SK-N-MC (cell line): ENCODE results near the gene JMJD1C.
"Not testable (repeated sequence)": the region's sequence is repeated elsewhere in the genome, so short reads cannot be mapped to it uniquely, and the experiment has no call there.

Experiments
- DNase-seq: peaks from one replicate; pipeline ENCODE4 v3.0.0-alpha.2; 2011; ENCODE audit warnings: low read depth, low spot score
- H3K27ac ChIP-seq: fragments of 200-600 bp; sonication (generic); 2 replicates; pipeline ENCODE4 v1.5.1; 2016; ENCODE audit warnings: mixed run types
- H3K36me3 ChIP-seq: fragments of 200-600 bp; sonication (generic); 2 replicates; pipeline ENCODE4 v1.6.1; 2017; ENCODE audit warnings: antibody characterized with exemption, low read length, mixed read lengths; ENCODE audit not compliant: insufficient read depth
- H3K4me3 ChIP-seq: fragments of 200-600 bp; sonication (generic); 2 replicates; pipeline ENCODE4 v1.5.1; 2016
- H3K9ac ChIP-seq: fragments of 200-600 bp; sonication (generic); 2 replicates; pipeline ENCODE4 v1.8.0; 2017; ENCODE audit warnings: mixed run types, mixed read lengths; ENCODE audit not compliant: insufficient read length
- H3K9me3 ChIP-seq: fragments of 200-600 bp; sonication (generic); 2 replicates; pipeline ENCODE4 v1.6.1; 2017; ENCODE audit warnings: low read depth, mild to moderate bottlenecking, antibody characterized with exemption, low read length, moderate library complexity, mixed read lengths
- EZH2 ChIP-seq: fragments of 200-600 bp; sonication (generic); IDR thresholded peaks from one replicate; pipeline ENCODE4 v1.6.1; 2017; ENCODE audit warnings: antibody characterized with exemption
- FOXP2 ChIP-seq: optimal IDR thresholded peaks from 2 replicates; pipeline ENCODE3; 2011; ENCODE audit warnings: mild to moderate bottlenecking, moderate library complexity; ENCODE audit not compliant: insufficient read depth; ENCODE audit errors: extremely low read length, control extremely low read depth
- POLR2AphosphoS5 ChIP-seq: IDR thresholded peaks from 2 replicates; pipeline ENCODE4 v1.6.1; 2012; ENCODE audit warnings: mild to moderate bottlenecking, low read depth, low read length, borderline replicate concordance

Gene JMJD1C

GRCh38 chr10:63237396-63237795 is 228.4 kb downstream of the JMJD1C start:
- Histone ChIP-seq H3K9ac (no peak overlapping the region), H3K9me3 (no peaks in the 10 kb centered on the region), H3K4me3 (no peak overlapping the region), H3K36me3 (no peaks in the 10 kb centered on the region), H3K27ac (no peak overlapping the region)
- DNase-seq, result no peak
- no peak for TF ChIP-seq EZH2
- TF ChIP-seq FOXP2, result no peak
- no peak for TF ChIP-seq POLR2AphosphoS5

GRCh38 chr10:63236113-63236935 is 229.5 kb downstream of the JMJD1C start:
- no peak overlapping the region for H3K4me3 ChIP-seq
- H3K9ac ChIP-seq, result no peak overlapping the region
- no peak for DNase-seq
- H3K36me3 ChIP-seq, result no peaks in the 10 kb centered on the region
- no peak overlapping the region for H3K27ac ChIP-seq
- H3K9me3 ChIP-seq, result no peaks in the 10 kb centered on the region
- TF ChIP-seq POLR2AphosphoS5, result no peak
- TF ChIP-seq FOXP2, result no peak
- no peak for TF ChIP-seq EZH2

- H3K9me3 ChIP-seq, H3K4me3 ChIP-seq, H3K9ac ChIP-seq, H3K27ac ChIP-seq, H3K36me3 ChIP-seq, DNase-seq: not testable (repeated sequence)
These were observed 230.6 kb downstream of the JMJD1C start for GRCh38 chr10:63235136-63235535.

- Histone ChIP-seq H3K36me3 (no peaks in the 10 kb centered on the region), H3K9ac (no peak overlapping the region), H3K4me3 (no peak overlapping the region), H3K27ac (no peak overlapping the region), H3K9me3 (no peaks in the 10 kb centered on the region)
- TF ChIP-seq POLR2AphosphoS5 (no peak), FOXP2 (no peak), EZH2 (no peak)
- DNase-seq, result no peak
These were observed 236.6 kb downstream of the JMJD1C start for GRCh38 chr10:63229161-63229560.

GRCh38 chr10:63228237-63228636 is 237.5 kb downstream of the JMJD1C start:
- no peaks in the 10 kb centered on the region for H3K36me3 ChIP-seq
- no peaks in the 10 kb centered on the region for H3K9me3 ChIP-seq
- no peak overlapping the region for H3K4me3 ChIP-seq
- TF ChIP-seq POLR2AphosphoS5 (no peak), EZH2 (no peak), FOXP2 (no peak)
- no peak overlapping the region for H3K9ac ChIP-seq
- DNase-seq, result no peak
- peak overlapping the region; percentile 19; the same call in 1 of the 2 replicates for H3K27ac ChIP-seq

- TF ChIP-seq FOXP2, result no peak
- TF ChIP-seq POLR2AphosphoS5, result no peak
- TF ChIP-seq EZH2, result no peak
- no peaks in the 10 kb centered on the region for H3K9me3 ChIP-seq
- no peaks in the 10 kb centered on the region for H3K36me3 ChIP-seq
- H3K9ac ChIP-seq, result no peak overlapping the region
- no peak overlapping the region for H3K27ac ChIP-seq
- no peak overlapping the region for H3K4me3 ChIP-seq
- DNase-seq, result no peak
These were observed 238.4 kb downstream of the JMJD1C start for GRCh38 chr10:63227207-63227895.

- no peak overlapping the region for H3K4me3 ChIP-seq
These were observed 241.5 kb downstream of the JMJD1C start for GRCh38 chr10:63224241-63224640.

GRCh38 chr10:63221950-63222349 is 243.8 kb downstream of the JMJD1C start:
- Histone ChIP-seq H3K27ac (no peak overlapping the region), H3K9ac (no peak overlapping the region), H3K9me3 (no peaks in the 10 kb centered on the region), H3K4me3 (no peak overlapping the region), H3K36me3 (no peaks in the 10 kb centered on the region)
- DNase-seq, result no peak
- TF ChIP-seq FOXP2 (no peak), EZH2 (no peak), POLR2AphosphoS5 (no peak)

More at GRCh38 chr10:63224241-63224640, 241.5 kb downstream of the JMJD1C start:
- Histone ChIP-seq H3K9me3 (no peaks in the 10 kb centered on the region), H3K27ac (no peak overlapping the region), H3K9ac (no peak overlapping the region), H3K36me3 (no peaks in the 10 kb centered on the region)
- TF ChIP-seq EZH2 (no peak), POLR2AphosphoS5 (no peak), FOXP2 (no peak)
- DNase-seq, result no peak
